ENCODE results near the gene SAFB2. TPM values are rescaled to one million over a fixed set of nuclear protein-coding genes. Genes with fewer than 3 reads are reported as not detected.

SAFB2 gene
- total and polyA plus RNA-seq, 9 of the 15 experiments (the other 6 are each of a cell fraction or from before 2014, with no cell fraction given): 4.5 to 103 (median 47.3) TPM

DNA sequence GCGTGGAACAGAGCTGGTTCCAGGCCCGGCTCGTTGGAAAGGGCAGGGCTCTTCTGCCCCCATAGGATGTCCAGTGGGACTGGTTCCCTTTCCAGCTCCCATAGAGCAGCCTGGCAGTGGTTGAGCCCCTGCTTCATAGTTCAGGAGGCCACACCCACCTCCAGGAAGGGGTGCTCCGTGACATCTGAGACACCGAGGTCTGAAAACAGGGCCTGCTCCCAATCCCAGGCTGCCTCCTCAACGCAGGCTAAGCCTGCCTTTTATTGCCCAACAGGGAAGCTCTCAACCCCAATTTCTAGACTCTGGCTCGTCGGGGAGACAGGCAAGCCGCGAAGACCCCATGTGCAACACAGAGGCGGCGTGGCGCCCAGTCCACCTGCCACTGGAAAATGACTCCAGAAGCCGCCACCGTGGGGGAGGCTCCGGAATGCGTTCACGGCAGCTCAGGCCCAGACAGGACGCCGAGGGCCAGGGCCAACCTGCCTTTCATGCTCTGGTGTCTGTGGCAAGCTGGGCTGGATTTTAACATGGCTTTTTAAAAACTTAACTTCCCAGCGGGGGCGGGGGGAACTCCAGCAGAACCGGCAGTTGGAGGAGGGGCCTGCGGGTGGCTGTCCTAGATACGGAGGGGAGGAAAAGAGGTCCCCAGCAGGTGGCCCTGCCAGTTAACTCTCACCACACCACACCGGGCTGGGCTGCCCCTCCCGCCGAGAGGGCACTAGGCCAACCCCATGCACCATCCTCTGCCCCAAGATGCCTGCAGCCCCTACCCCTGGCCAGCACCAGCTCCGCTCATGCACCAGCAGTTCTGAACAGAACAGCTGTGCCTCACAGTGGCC lies 36.9 kb downstream of the SAFB2 start (continued):
- TF ChIP-seq SMARCA4 (IDR thresholded peaks at IDR 0.05) (0 out of 2 replicates have a peak, but pooled peaks have one; percentile 13), ZEB2 (IDR thresholded peaks at IDR 0.05) (no peak), SMARCB1 (IDR thresholded peaks at IDR 0.05; ENCODE audit: insufficient read length, low read depth) (no peak), TSC22D4 (tag; IDR thresholded peaks at IDR 0.05) (no peak), MYBL2 (IDR thresholded peaks at IDR 0.05; ENCODE audit: low read depth) (no peak), MYBL2 (CRISPR knock-in tag; IDR thresholded peaks at IDR 0.05; ENCODE audit: borderline replicate concordance) (no peak), RBM39 (optimal IDR thresholded peaks at IDR 0.05; ENCODE audit: low read depth, low read length) (no peak), CEBPG (CRISPR knock-in tag; IDR thresholded peaks at IDR 0.05) (peak; percentile 21; the same call in 1 of the 2 replicates), CEBPG (tag; conservative IDR thresholded peaks at IDR 0.05 in 1 of 2, IDR thresholded peaks at IDR 0.05 in 1 of 2) (no peak), POLR3A (IDR thresholded peaks at IDR 0.05; ENCODE audit: borderline replicate concordance, extremely low read depth, insufficient read depth, insufficient read length) (no peak), RAD51 (IDR thresholded peaks at IDR 0.05; ENCODE audit: borderline replicate concordance, low read depth) (no peak), CREM (IDR thresholded peaks at IDR 0.05; ENCODE audit: low read depth) (no peak), DACH1 (IDR thresholded peaks at IDR 0.05; ENCODE audit: partially characterized antibody) (no peak), TEAD1 (CRISPR knock-in tag; IDR thresholded peaks at IDR 0.05) (no peak), RFX5 (IDR thresholded peaks at IDR 0.05; ENCODE audit: low read depth, low read length) (no peak), RNF2 (IDR thresholded peaks at IDR 0.05) (0 out of 2 replicates have a peak, but pooled peaks have one; percentile 44), PHF20 (IDR thresholded peaks at IDR 0.05; ENCODE audit: partially characterized antibody) (no peak), MAFG (tag; conservative IDR thresholded peaks at IDR 0.05) (no peak), FOXA3 (CRISPR knock-in tag; conservative IDR thresholded peaks at IDR 0.05 in 1 of 2, IDR thresholded peaks at IDR 0.05 in 1 of 2) (no peak), YY1 (IDR thresholded peaks at IDR 0.05; ENCODE audit: borderline replicate concordance in 1 of 3, control insufficient read depth in 1 of 3, extremely low read depth in 1 of 3, insufficient read depth in 3 of 3, insufficient read length in 1 of 3, insufficient replicate concordance in 2 of 3, low read depth in 1 of 3, low read length in 2 of 3) (peak in 1 of 3 experiments; percentile 6), PHB (CRISPR knock-in tag; IDR thresholded peaks at IDR 0.05) (no peak), PHF8 (IDR thresholded peaks at IDR 0.05; ENCODE audit: borderline replicate concordance, low read length) (no peak), RCOR1 (IDR thresholded peaks at IDR 0.05; ENCODE audit: borderline replicate concordance in 1 of 2, low read depth in 2 of 2, low read length in 2 of 2) (no peak), MYC (IDR thresholded peaks at IDR 0.05; ENCODE audit: low read depth, low read length) (no peak), MYC (CRISPR knock-in tag; IDR thresholded peaks at IDR 0.05; ENCODE audit: borderline replicate concordance, low read depth) (no peak)
- TF ChIP-seq, protein P1, sequence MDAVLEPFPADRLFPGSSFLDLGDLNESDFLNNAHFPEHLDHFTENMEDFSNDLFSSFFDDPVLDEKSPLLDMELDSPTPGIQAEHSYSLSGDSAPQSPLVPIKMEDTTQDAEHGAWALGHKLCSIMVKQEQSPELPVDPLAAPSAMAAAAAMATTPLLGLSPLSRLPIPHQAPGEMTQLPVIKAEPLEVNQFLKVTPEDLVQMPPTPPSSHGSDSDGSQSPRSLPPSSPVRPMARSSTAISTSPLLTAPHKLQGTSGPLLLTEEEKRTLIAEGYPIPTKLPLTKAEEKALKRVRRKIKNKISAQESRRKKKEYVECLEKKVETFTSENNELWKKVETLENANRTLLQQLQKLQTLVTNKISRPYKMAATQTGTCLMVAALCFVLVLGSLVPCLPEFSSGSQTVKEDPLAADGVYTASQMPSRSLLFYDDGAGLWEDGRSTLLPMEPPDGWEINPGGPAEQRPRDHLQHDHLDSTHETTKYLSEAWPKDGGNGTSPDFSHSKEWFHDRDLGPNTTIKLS (IDR thresholded peaks at IDR 0.05; ENCODE audit: borderline replicate concordance, low read depth): no peak
- TF ChIP-seq, protein P2, sequence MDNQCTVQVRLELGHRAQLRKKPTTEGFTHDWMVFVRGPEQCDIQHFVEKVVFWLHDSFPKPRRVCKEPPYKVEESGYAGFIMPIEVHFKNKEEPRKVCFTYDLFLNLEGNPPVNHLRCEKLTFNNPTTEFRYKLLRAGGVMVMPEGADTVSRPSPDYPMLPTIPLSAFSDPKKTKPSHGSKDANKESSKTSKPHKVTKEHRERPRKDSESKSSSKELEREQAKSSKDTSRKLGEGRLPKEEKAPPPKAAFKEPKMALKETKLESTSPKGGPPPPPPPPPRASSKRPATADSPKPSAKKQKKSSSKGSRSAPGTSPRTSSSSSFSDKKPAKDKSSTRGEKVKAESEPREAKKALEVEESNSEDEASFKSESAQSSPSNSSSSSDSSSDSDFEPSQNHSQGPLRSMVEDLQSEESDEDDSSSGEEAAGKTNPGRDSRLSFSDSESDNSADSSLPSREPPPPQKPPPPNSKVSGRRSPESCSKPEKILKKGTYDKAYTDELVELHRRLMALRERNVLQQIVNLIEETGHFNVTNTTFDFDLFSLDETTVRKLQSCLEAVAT (IDR thresholded peaks at IDR 0.05): no peak

Data from K562 (cell line).